ENCODE results near the gene ELAVL3.

Gene ELAVL3

GRCh38 chr19:11496391-11497163 lies 15.7 kb upstream of the ELAVL3 start:
- Mint-ChIP-seq H3K4me1 (peaks cover 10% of the 10 kb centered on the region), H3K27me3 (no peaks in the 10 kb centered on the region), H3K36me3 (peaks cover 61% of the 10 kb centered on the region), H3K9me3 (no peaks in the 10 kb centered on the region), H3K27ac (no peak overlapping the region), H3K4me3 (no peak overlapping the region)
- ATAC-seq = peak; percentile 70

GRCh38 chr19:11495885-11496284 lies 15.0 kb upstream of the ELAVL3 start:
- Mint-ChIP-seq H3K27me3 (no peaks in the 10 kb centered on the region), H3K9me3 (no peaks in the 10 kb centered on the region), H3K4me3 (no peak overlapping the region), H3K36me3 (peaks cover 59% of the 10 kb centered on the region), H3K27ac (no peak overlapping the region), H3K4me1 (peaks cover 3% of the 10 kb centered on the region)
- ATAC-seq = no peak

GRCh38 chr19:11495481-11495880 lies 14.6 kb upstream of the ELAVL3 start:
- Mint-ChIP-seq H3K4me3 (no peak overlapping the region), H3K9me3 (no peaks in the 10 kb centered on the region), H3K4me1 (no peaks in the 10 kb centered on the region), H3K27ac (no peak overlapping the region), H3K36me3 (peaks cover 59% of the 10 kb centered on the region), H3K27me3 (no peaks in the 10 kb centered on the region)
- no peak for ATAC-seq

GRCh38 chr19:11494634-11495285 lies 13.9 kb upstream of the ELAVL3 start:
- Mint-ChIP-seq H3K36me3 (peaks cover 61% of the 10 kb centered on the region), H3K4me1 (no peaks in the 10 kb centered on the region), H3K27ac (no peak overlapping the region), H3K9me3 (no peaks in the 10 kb centered on the region), H3K4me3 (no peak overlapping the region), H3K27me3 (no peaks in the 10 kb centered on the region)
- no peak for ATAC-seq

- no peaks in the 10 kb centered on the region for H3K4me1 Mint-ChIP-seq
- H3K27ac Mint-ChIP-seq = no peak overlapping the region
- no peaks in the 10 kb centered on the region for H3K27me3 Mint-ChIP-seq
- no peak overlapping the region for H3K4me3 Mint-ChIP-seq
- H3K9me3 Mint-ChIP-seq = no peaks in the 10 kb centered on the region
- peaks cover 53% of the 10 kb centered on the region for H3K36me3 Mint-ChIP-seq
- ATAC-seq = no peak
Measured at GRCh38 chr19:11489378-11489777, 8.5 kb upstream of the ELAVL3 start.

- Mint-ChIP-seq H3K9me3 (no peaks in the 10 kb centered on the region), H3K4me3 (no peak overlapping the region), H3K27ac (no peak overlapping the region), H3K27me3 (peaks cover 11% of the 10 kb centered on the region), H3K4me1 (peaks cover 14% of the 10 kb centered on the region), H3K36me3 (peaks cover 52% of the 10 kb centered on the region)
- no peak for ATAC-seq
Measured at GRCh38 chr19:11486661-11487503, 6.0 kb upstream of the ELAVL3 start.

GRCh38 chr19:11485245-11485837 lies 4.5 kb upstream of the ELAVL3 start:
- no peaks in the 10 kb centered on the region for H3K9me3 Mint-ChIP-seq
- peaks cover 22% of the 10 kb centered on the region for H3K4me1 Mint-ChIP-seq
- no peak overlapping the region for H3K27ac Mint-ChIP-seq
- no peak overlapping the region for H3K4me3 Mint-ChIP-seq
- peaks cover 39% of the 10 kb centered on the region for H3K36me3 Mint-ChIP-seq
- H3K27me3 Mint-ChIP-seq = peaks cover 22% of the 10 kb centered on the region
- no peak for ATAC-seq

GRCh38 chr19:11483366-11484111 lies 2.7 kb upstream of the ELAVL3 start:
- H3K9me3 Mint-ChIP-seq = no peaks in the 10 kb centered on the region
- H3K36me3 Mint-ChIP-seq = peaks cover 25% of the 10 kb centered on the region
- H3K27me3 Mint-ChIP-seq = peaks cover 33% of the 10 kb centered on the region
- no peak for ATAC-seq
- no peak overlapping the region for H3K4me3 Mint-ChIP-seq
- peak overlapping the region; percentile 88 for H3K27ac Mint-ChIP-seq
- peaks cover 31% of the 10 kb centered on the region for H3K4me1 Mint-ChIP-seq

GRCh38 chr19:11482384-11483050 lies 1.7 kb upstream of the ELAVL3 start:
- Mint-ChIP-seq H3K36me3 (peaks cover 23% of the 10 kb centered on the region), H3K27ac (peak overlapping the region; percentile 88), H3K9me3 (no peaks in the 10 kb centered on the region), H3K27me3 (peaks cover 38% of the 10 kb centered on the region), H3K4me3 (peak overlapping the region; percentile 81), H3K4me1 (peaks cover 35% of the 10 kb centered on the region)
- peak; percentile 85 for ATAC-seq

GRCh38 chr19:11481534-11482383 lies 913 bp upstream of the ELAVL3 start:
- ATAC-seq = peak; percentile 82
- Mint-ChIP-seq H3K9me3 (no peaks in the 10 kb centered on the region), H3K36me3 (peaks cover 16% of the 10 kb centered on the region), H3K27me3 (peaks cover 38% of the 10 kb centered on the region), H3K4me3 (peak overlapping the region; percentile 81), H3K27ac (peak overlapping the region; percentile 88), H3K4me1 (peaks cover 35% of the 10 kb centered on the region)

- Mint-ChIP-seq H3K27ac (no peak overlapping the region), H3K9me3 (no peaks in the 10 kb centered on the region), H3K4me1 (peaks cover 35% of the 10 kb centered on the region), H3K27me3 (peaks cover 38% of the 10 kb centered on the region), H3K4me3 (no peak overlapping the region), H3K36me3 (peaks cover 9% of the 10 kb centered on the region)
- ATAC-seq = no peak
Measured at GRCh38 chr19:11479898-11480714, 740 bp downstream of the ELAVL3 start.

GRCh38 chr19:11479090-11479897 lies 1.6 kb downstream of the ELAVL3 start:
- H3K4me3 Mint-ChIP-seq = peak overlapping the region; percentile 49
- H3K4me1 Mint-ChIP-seq = peaks cover 35% of the 10 kb centered on the region
- H3K27me3 Mint-ChIP-seq = peaks cover 38% of the 10 kb centered on the region
- peaks cover 5% of the 10 kb centered on the region for H3K36me3 Mint-ChIP-seq
- no peak for ATAC-seq
- H3K9me3 Mint-ChIP-seq = no peaks in the 10 kb centered on the region
- peak overlapping the region; percentile 0 for H3K27ac Mint-ChIP-seq

Measured in stimulated activated memory B cell treated with anti-CD40 and anti-IgM and Interleukin-4, amounts not matched to agents 10 μg/mL and 1 μg/mL and 100 μg/mL, for 72 hours (primary cell).